Activated gamma-delta T cell treated with Interleukin-2 at 50 U/mL for 16 hours (primary cell): ENCODE data around the gene ZDHHC7.
"Not testable (repeated sequence)": the region's sequence is repeated elsewhere in the genome, so short reads cannot be mapped to it uniquely, and the experiment has no call there.

Source experiments
- DNase-seq: peaks from one replicate; pipeline ENCODE4 v3.0.0-alpha.2; 2020

ZDHHC7 gene

DNA sequence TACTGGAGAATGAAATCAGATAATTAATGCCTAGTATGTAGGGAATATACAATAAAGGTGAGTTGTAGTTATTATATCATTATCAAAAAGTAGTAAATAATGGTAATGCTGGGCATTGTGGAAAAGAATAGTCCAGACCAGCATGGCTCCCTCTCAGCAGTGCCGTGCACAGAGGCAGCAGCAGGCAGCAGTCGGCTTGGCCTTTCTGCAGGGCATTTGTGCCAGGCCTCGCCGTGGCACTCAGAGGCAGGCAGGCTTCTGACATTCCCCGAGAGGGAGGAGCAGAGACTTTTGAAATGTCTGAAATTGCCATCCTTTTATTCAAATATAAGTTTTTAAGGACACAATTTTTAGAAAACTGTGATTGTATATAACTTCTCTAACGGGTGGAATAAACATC, 31.3 kb upstream of the ZDHHC7 start:
- no peak for DNase-seq

DNA sequence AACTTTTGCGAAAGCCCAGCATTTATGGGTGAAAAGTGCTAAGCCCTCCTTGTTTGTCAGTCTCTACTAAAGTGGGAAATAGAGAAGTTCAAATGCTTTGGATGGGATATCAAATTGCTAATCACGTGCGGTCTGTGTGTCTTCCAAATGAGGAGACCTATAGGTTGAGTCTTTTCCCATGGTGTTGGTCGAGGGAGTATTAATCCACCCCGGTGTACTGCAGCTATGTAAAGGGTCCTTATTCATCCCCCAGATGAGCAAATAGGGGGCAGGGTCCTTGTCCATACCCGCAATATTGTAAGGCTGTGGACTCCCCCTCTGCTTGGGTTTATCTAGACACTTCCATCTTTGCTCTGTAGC, 30.8 kb upstream of the ZDHHC7 start:
- no peak for DNase-seq

DNA sequence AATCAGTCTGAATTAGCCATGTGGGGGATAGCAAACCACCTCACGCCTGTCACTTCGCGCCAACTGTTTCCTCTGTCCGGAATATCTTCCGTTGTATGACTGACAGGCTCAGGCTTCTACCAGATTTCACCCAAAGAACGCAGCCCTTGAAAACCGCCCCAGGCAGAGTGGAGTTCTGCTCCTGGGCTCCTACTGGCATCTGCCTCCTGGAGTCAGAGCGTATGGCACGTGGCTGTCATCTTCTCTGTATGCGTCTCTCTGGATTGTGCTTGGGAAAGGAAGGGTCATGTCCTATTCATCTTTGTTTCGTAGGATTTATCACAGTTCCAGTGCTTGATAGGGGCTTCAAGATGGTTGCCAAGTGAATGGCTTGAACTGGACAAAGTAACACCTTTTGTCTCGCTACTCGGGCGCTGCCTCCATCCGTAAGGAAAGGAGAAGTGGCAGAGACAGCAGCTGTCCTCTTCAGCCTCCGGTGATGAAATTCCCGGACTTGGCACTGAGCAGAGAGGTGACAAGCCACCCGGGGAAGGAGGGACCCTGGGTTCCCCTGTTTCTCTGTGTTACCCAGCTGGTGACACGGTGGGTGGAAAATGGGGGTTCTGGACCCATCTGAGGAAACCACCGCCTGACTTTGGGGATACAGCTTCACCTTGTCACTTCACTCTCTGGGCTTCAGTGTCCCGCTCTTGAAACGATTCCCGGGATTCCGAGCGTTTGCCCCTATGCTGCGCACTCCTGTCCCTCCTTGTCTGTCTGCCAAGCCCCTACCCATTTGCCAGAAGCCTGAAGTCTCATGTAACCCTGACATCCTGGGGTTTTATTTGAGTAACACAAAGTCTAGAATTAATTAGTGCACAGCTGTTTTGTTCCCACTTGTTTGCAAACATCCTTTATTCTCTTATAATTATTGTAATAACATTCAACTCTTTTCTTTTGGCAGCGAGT, 30.2 kb upstream of the ZDHHC7 start:
- DNase-seq = no peak

DNA sequence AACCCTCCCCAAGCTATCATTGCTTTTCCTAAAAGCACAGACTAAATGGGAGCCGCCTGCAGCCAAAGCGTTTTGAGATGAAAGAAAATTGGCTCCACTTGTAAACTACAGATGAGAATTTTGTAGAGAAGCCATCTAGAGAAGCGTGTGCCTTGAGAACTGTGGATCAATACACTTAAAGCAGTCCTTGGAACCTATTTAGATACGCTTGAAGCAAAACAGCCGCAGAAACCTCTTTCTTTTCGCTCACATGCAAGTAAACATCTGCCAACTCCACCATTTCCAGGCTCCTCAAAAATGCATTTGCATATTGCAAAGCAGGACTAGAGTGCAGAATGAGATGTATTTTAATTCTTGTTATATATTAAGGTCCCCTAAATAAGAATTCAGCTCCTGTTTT, 29.4 kb upstream of the ZDHHC7 start:
- DNase-seq = no peak

DNA sequence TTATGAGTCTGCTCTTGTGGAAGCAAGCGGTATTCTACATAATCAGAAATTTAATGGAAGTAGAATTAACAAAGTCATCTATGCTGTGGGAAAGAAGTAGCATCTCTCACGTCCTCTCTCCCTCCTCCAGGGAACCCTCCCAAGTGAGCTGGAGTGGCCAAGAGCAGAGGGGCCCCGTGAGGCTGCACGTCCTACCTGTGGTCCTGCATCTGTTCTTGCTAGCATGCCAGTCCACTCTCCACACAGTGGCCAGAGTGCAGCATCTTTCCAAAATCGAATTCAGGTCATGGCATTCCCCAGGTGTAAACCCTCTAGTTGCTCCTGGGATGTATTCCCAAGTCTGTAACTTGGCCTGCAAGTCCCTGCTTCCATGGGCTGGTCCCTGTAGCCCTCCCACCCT, 26.4 kb upstream of the ZDHHC7 start:
- no peak for DNase-seq

DNA sequence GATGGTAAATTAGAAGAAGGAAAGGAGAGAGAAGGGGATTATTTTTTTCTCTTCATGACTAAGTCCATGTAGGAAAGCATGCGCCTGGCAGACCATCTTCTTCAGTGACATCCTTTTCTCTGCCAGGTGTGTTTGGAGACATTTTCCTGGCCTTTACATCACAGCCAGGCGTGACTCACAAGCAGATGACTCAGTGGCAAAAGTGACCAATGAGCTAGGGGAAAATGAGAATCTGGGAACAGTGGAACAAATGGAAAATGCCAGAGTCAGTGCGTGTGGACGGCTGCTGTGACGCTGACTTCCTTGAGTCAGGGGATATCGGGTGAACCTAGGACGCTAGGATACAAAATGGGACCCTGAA, 25.7 kb upstream of the ZDHHC7 start:
- DNase-seq = no peak

DNA sequence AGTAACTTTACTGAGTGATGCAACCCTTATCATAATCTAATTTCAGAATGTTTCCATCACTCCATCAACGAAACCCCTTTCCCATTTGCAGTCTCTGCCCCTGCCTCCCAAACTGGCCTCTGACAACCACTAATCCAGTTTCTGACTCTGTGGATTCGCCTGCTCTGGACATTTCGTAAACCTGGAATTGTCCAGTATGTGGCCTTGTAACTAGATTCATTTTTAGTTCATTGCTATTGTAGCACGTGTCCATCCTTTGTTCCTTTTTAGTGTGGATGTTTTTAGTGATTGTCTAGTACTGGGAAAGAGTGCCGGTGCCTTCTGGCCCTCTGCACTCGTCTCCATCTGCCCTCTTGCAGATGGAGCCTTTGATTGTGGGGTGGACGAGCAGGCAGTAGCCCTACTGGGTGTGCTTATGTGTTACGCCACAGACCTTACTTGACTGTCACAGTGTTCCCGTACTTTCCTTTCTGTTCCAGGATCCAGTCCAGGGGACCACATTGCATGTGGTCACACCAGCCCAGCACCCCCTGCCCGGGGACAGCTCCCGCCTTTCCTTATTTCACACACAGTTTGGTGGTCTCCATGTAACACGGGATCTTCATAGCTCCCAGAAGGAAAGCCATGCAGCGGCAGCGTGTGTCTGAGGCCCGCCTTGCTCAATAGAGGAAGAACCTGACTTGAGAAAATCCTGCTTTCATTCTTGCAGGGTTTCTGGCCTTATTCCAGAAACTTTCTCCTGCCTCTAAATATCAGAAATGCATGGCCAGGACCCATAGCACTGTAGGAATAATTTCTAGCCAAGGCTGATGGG, 25.1 kb upstream of the ZDHHC7 start:
- DNase-seq = no peak

DNA sequence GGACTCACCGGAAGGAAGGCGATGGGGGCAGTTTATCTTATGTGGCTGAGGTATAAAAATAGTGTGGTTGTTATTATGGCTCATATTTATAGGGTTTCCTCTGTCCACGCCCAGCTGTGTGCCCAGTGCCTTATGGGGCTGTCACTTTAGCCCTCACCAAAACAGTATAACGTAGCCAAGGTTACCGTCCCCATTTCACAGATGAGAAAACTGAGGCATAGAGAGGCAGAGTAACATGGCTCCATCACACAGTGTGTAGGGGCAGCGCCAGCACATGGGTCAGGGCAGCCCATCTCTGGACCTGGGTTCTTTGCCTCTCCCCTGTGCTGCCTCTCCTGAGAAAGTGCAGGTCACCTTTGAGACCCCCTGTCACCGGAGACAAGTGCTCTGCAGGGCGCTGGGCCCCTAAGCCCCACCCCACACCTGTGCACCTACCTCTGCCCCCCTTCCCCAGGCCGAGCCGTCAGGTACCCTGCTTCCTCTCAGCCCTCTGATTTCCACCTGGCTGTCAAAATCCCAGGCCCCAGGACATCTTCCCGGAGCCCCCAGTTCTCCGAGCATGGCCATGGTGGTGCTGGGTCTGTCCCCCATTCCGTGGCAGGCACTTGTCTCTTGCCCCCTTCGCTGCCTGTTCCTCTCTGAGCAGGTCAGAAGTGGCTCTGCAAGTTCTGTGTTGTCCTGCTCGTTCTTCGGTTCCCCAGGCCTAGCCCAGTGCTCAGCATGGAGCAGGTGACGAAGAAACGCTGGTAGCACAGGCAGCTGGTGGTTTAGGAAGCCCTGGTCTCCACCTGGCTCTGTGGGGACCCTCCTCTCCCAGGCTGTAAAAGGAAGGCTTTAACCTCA, 23.5 kb upstream of the ZDHHC7 start:
- no peak for DNase-seq

DNA sequence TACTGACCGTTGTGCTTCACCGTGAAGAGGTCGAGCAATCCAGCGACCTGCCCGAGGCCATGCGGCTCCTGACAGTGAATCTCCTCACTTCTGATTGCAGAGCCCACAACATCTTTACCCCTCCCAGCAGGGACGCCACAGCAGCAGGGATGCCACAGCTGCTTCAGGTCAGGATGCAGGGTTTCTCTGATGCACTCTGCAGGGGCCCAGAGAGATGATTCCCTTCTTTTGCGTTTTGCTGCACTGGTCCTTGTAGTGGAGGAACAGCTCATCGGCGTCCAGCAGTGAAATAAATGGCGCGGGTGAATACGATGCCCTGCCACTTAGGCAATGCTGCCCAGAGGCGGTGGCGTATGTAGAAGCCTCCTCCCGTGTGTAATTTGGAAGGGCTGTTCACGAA, 21.8 kb upstream of the ZDHHC7 start:
- DNase-seq = no peak

DNA sequence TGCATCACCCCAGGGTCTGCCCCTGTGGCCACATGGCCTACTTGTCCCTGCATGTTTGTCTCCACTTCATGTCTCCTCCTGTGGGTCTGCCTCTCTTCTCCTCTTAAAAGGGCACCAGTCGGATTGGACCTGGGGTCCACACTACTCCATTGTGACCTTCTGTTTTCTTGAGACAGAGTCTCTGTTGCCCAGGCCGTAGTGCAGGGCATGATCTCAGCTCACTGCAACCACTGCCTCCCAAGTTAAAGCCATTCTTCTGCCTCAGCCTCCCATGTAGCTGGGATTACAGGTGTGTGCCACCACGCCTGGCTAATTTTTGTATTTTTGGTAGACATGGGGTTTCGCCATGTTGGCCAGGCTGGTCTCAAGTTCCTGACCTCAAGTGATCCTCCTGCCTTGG, 20.9 kb upstream of the ZDHHC7 start:
- not testable (repeated sequence) for DNase-seq

DNA sequence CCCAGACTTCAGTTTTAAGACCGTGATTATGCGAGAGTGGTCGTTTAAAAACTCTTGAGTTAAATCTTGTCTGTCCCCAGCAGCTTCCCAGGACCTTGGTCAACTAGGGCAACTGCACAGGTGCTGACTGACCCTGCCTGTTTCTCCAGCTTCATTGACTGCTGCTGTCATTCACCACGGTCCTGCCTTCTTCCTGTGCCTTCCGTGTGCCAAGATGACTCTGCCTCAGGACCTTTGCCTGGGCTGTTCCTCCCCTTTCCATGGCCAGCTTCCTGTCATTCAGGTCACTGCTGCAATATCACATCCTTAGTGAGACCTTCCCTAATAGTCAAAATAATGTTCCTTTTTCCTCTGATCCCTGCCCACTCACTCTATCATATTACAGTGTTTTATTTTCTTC, 20.1 kb upstream of the ZDHHC7 start:
- no peak for DNase-seq

DNA sequence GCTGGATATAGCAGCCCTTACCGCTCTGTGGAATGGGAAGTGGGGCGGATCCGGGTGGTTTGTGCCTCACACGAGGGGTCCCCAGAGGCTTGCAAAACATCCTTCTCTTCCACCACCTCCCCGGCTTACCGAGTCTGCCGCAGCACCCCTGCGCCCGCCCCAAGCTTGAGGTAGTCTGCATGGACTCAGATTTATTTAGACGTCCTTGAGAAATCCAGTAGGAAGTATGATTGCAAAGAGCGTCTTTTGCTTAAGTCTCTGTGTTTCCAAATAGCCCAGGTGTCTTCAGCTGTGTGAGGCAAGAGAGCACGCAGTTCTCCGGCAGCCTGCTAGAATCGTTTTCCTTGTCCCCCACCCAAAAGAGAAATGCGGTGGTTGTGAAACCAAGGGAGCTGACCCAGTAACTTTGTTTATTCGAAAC, 18.7 kb upstream of the ZDHHC7 start:
- DNase-seq = no peak

DNA sequence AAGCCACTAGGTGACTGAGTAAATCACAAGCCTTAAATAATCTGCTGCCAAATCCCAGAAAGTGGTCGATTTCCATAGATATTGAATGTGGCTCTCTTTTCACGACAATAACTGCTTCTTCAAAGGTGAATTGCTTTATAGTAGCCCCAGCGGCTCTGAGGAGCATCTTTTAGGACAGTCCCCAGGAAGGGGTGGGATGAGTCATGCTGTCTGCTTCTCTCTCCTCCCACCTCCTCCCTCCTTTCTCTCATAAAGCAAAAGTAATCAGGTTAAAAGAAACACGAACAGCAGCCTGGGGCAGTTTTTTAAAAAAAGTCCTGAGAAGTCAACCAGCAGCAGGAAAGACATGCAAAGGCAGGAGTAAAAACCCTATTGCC, 18.1 kb upstream of the ZDHHC7 start:
- peak; percentile 58 for DNase-seq

DNA sequence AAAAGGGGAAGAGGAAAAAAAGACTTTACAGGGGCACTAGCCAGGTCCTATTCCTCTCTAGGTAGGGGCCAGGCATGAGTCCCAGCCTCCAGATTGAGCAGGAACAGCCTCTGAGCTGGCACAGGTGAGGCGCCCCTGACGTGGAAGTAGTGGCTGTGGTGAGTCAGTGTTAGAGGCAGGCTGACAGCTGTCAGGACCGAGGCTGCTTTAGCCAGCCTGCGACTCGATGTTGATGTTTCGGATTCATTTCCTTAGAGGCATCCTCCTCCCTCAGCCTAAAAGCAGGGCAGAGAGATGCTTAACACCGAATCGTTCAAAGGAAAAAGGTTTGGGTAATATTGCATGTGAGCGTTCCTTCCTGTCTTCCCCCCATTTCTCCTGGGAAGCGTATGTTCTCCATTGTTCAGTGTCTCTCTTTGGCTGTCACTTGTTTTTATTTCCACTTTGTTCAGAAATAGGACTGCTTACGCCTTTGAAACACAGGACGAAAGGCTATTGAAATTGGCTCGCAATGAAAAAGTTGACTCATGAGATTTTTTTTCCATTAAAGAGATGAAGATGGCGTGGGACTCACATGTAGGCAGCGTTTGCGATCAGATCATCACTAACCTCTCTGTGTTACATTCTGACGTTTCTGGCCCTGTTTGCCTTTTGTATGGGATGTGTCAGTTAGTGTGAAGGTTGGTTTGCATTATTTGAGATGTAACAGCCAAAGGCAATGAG, 17.5 kb upstream of the ZDHHC7 start:
- DNase-seq = peak; percentile 67

DNA sequence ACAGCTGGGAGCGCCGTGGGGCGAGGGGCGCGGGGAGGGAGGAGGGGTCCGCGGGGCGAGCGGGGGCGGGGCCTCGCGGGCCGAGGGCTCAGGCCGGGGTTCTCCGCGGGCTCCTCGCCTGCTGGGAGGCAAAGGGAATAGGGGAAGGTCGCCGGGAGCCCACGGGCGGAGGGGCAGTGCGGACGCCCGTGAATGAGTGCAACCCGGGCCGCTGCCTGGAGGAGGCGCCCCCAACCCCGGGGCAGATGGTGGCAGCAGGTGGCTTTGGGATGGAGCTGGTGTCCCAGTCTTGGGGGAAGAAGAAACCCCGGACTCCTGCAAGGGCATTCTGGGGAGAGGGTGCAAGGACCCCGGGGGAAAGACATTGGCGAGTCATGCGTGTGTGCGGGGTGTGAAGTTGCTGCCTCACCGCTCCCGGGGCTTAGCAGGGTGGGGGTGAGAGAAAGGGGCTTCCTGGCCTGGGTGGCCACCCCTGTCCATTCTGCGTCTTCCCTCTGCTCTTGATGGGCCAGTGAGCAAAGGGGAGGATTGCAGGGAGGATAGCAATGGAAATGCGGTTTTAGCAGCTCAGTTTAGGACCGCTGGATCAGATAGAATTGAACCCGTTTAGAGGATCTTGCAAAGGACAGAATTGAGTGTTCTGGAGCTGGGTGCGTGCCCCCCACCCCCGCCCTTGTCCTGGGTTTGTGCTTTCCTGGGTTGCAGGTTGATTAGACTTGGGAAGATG, 16.8 kb upstream of the ZDHHC7 start:
- DNase-seq = peak; percentile 12

DNA sequence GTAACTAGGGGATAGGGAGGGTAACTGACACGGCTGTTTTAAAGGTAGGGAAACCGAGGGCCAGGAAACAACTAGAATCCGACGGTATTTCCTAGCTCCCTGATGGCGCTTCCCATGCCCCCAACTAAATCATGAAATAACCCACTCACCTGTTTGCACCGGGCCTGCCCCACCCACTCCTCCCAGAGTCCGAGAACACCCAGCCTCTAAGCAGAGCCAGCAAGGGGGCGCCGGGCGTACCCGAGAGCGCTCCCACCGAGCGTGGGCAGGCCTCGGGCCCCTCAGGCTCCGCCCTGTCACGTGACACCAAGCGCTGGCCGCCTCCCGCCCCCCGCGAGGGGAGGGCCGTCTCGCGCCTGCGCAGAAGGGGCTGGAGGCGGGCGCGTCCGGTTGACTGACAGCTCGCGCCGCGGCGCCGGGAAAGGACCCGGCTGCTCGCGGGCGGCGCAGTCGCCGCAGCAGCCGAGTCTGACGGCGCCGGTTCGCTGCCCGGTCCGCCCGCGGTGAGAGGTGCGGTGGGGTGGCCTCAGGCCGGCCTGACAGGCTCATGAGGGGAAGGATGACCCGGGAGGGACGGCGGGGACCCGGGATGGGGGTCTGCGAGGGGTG, 16.1 kb upstream of the ZDHHC7 start, which contains the start of gene KIAA0513:
Gene KIAA0513, plus strand, starts transcription at position 447 of the 609 bp plus-strand sequence. CDS start 39,277 bp downstream, outside the sequence.
- peak; percentile 95 for DNase-seq

DNA sequence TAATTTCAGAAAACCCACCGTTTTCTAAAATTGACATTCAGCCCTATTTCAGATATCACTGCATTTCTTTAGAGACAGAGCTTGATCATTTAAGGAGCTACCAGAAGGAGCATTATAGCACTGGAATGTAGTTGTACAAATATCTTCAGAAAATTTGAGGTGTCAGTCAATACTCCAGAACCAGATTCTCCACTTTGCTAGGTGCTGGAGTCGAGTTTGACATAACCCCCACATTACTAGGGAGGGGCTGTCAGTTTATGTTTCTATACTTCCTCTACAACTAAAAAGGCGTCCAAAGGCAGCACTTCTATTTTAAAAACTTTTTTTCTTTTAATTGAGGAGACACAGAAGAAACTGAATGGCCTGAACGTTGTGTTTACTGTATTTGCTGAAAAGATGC, 15.4 kb upstream of the ZDHHC7 start:
- DNase-seq = no peak

DNA sequence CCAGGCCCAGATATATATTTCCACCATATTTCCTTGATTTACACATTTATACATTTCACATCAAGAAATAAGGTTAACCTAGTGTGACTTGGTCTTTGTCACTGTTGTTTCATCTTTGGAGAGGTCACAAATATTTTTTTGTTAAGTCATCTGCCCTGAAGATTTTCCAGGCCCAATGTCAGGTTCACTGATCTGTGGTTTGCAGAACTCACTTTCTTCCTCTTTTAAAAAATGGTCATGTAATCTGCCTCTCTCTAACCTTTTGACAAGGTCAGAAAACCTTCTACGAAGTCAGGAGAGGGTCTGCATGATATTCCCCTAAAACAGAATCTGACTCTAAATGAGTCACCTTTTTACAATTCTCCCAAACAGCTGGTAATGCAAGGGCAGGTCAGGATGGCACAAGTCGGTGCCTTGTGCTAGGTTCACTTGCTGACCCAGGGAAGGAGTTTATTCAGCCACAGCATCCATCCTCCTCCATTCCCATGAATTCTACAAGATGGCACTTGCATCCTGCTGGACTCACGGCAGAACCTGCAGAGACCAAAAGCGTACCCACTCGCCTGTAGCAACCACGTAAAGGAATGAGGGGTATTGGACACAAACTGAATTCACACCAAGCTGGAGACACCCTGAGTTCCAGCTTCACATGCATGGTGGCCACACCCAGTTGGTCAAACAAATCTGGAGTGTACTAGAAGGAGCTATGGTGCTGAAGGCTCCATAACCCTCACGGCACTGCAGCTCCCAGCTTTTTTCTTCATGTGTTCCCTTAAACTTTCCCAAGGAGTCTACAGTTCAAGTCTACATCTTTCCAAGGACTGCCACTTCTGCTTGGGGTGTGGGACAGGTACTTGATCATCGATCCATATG, 14.7 kb upstream of the ZDHHC7 start:
- DNase-seq = no peak

DNA sequence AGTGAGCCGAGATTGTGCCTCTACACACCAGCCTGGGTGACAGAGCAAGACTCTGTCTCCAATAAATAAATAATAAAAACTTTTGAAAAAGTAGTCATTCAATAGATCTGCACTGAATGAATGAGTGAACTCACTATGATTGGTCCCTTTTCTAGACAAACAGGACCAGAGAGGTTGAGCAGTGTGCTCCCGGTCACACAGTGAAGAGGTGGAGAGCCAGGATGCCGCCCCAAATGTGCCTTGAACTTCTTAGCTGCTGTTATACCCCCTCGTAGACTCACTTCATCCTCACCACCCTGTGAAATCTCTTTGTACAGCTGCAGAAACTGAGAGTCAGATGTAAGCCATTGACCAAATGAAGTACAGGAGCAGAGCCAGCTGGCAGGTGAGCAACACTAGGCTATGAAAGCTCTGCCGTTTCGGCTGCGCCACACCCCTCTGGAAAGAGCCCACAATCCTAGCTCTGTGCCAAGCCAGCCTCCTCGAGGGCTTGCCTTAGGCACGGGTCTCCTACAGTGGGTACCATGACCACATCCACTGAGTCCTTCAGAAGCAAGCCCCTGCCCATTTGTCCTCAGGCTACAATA, 8.4 kb upstream of the ZDHHC7 start:
- DNase-seq = no peak
